Measurements from ENCODE around the gene ADAM22.

GRCh38 chr7:87966271-87966670, 32.2 kb downstream of the ADAM22 start:
- TF ChIP-seq POLR2AphosphoS5 (IDR thresholded peaks at IDR 0.05; ENCODE audit: low read depth, low read length) (no peak), POLR2A (IDR thresholded peaks at IDR 0.05; ENCODE audit: low read depth, low read length) (no peak), TAF1 (IDR thresholded peaks at IDR 0.05; ENCODE audit: borderline replicate concordance, low read depth, low read length) (no peak)
